ENCODE measurements around the gene ATOX1. TPM values are rescaled to one million over a fixed set of nuclear protein-coding genes. Genes with fewer than 3 reads are reported as not detected.

The ATOX1 gene
- total and polyA plus RNA-seq, 2 of the 8 experiments (the other 6 are each of a cell fraction or from before 2014, with no cell fraction given): 79.9 to 232 TPM

DNA sequence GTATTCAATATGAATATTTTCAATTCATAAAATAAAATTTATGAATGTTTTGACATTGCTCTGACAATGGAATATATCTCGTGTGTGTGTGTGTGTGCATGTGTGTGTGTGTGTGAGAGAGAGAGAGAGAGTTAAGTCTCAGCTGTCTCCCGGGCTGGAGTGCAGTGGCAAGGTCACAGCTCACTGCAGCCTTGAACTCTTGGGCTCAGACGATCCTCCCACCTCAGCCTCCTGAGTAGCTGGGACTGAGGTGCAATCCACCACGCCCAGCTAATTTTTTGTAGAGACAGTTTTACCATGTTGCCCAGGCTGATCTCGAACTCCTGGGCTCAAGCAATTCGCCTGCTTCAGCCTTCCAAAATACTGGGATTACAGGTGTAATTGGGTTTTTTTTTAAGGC is 29.4 kb upstream of the ATOX1 start:
- Histone ChIP-seq H3K56ac (replicated peaks; ENCODE audit: insufficient read length, low read depth, low read length) (no peak overlapping the region), H4K20me1 (replicated peaks in 1 of 2; ENCODE audit: control insufficient read depth in 1 of 2, insufficient read depth in 2 of 2, low read length in 2 of 2) (peaks cover 26 to 28% of the 10 kb centered on the region in 2 experiments), H4K5ac (ENCODE audit: insufficient read length, low read depth, low read length) (no peak overlapping the region), H3K23me2 (ENCODE audit: low read depth, low read length) (no peaks in the 10 kb centered on the region), H3K4me1 (replicated peaks in 1 of 4; ENCODE audit: control insufficient read depth in 3 of 4, insufficient read depth in 4 of 4, low read length in 3 of 4) (peaks cover 0 to 4% (median 2%) of the 10 kb centered on the region in 4 experiments; a peak in 1 of 7 replicates), H4K8ac (ENCODE audit: extremely low read depth, insufficient read depth, low read length) (no peak overlapping the region), H2AK5ac (ENCODE audit: low read depth, low read length) (no peak overlapping the region), H2BK12ac (ENCODE audit: low read depth, low read length) (no peak overlapping the region), H3K27me3 (replicated peaks in 1 of 4; ENCODE audit: control insufficient read depth in 3 of 4, extremely low read depth in 1 of 4, insufficient read depth in 3 of 4, low read length in 3 of 4) (no peaks in the 10 kb centered on the region), H2BK5ac (ENCODE audit: low read depth, low read length) (no peak overlapping the region), H3K79me2 (ENCODE audit: control insufficient read depth in 1 of 2, insufficient read depth in 2 of 2, low read length in 2 of 2) (peaks cover 25 to 100% of the 10 kb centered on the region in 2 experiments), H2BK15ac (ENCODE audit: low read length) (no peak overlapping the region), H3K18ac (ENCODE audit: extremely low read depth, low read length) (no peak overlapping the region), H3K4me3 (ENCODE audit: extremely low read depth in 1 of 4, insufficient read depth in 2 of 4, low read depth in 3 of 4, low read length in 4 of 4) (no peak overlapping the region), H3K36me3 (ENCODE audit: control insufficient read depth in 2 of 4, insufficient read depth in 4 of 4, low read length in 3 of 4) (peaks cover 8 to 66% (median 40%) of the 10 kb centered on the region in 4 experiments; a peak in 7 of 8 replicates), H3K4me2 (ENCODE audit: insufficient read depth in 1 of 2, low read depth in 2 of 2, low read length in 2 of 2) (no peak overlapping the region), H4K91ac (replicated peaks; ENCODE audit: insufficient read length, low read length) (no peak overlapping the region), H3K79me1 (ENCODE audit: low read depth, low read length) (peaks cover 5% of the 10 kb centered on the region), H3K14ac (ENCODE audit: insufficient read length) (no peak overlapping the region), H3K27ac (ENCODE audit: low read depth, low read length) (no peak overlapping the region), H3K4ac (replicated peaks; ENCODE audit: insufficient read length, low read depth, low read length) (no peak overlapping the region), H2BK20ac (ENCODE audit: low read length) (no peak overlapping the region), H3K9ac (replicated peaks in 1 of 4; ENCODE audit: extremely low read depth in 1 of 4, low read depth in 3 of 4, low read length in 3 of 4) (no peak overlapping the region), H2AFZ (ENCODE audit: low read length) (no peak overlapping the region), H3K9me3 (ENCODE audit: insufficient read depth in 2 of 2, low read depth in 1 of 2, low read length in 1 of 2) (no peaks in the 10 kb centered on the region), H3K23ac (ENCODE audit: insufficient read length) (no peak overlapping the region), H2BK120ac (replicated peaks; ENCODE audit: low read depth, low read length) (no peak overlapping the region)
- ChIA-PET CTCF (ENCODE audit: partially characterized antibody) (interaction anchor here (1.8 kb wide), 1 partner anchor 12 kb away, joined by 5 read pairs; no protein-coding TSS in a partner anchor), POLR2A (ENCODE audit: partially characterized antibody) (interaction anchor here (0.6 to 9.5 kb wide), 7 partner anchors 10 to 478 kb away, joined by 3 to 85 read pairs (median 5); partner anchors contain the start of gene G3BP1)
- FAIRE-seq (no peak), DNase-seq (ENCODE audit: low read depth in 1 of 2, low spot score in 2 of 2) (no peak)
- 85% methylated on average over 6 of the region's 6 CpGs; no CpG with 5 or more reads in 1 of the 2 experiments for WGBS, 2 experiments (ENCODE audit: extremely low coverage in 1 of 2, insufficient coverage in 1 of 2, insufficient read length in 1 of 2, insufficient replicate concordance in 2 of 2, low coverage in 1 of 2, low lambda C conversion rate in 2 of 2, missing lambda C conversion rate in 1 of 2)
- TF ChIP-seq SAP30 (IDR thresholded peaks at IDR 0.05; ENCODE audit: insufficient read depth, insufficient replicate concordance, low read length): no peak
- no peak for TF ChIP-seq CBX5 (IDR thresholded peaks at IDR 0.05; ENCODE audit: low read depth, low read length)
- TF ChIP-seq RNF2 (IDR thresholded peaks at IDR 0.05; ENCODE audit: borderline replicate concordance, low read depth, low read length, missing control alignments, poor library complexity, severe bottlenecking): no peak
- TF ChIP-seq SIX5 (IDR thresholded peaks at IDR 0.05; ENCODE audit: low read depth, low read length): no peak
- no peak for TF ChIP-seq TAF7 (optimal IDR thresholded peaks at IDR 0.05; ENCODE audit: borderline replicate concordance, low read depth, low read length)
- no peak for TF ChIP-seq NANOG (IDR thresholded peaks at IDR 0.05; ENCODE audit: insufficient read depth, low read depth, low read length, poor library complexity, severe bottlenecking)
- TF ChIP-seq, protein P1, sequence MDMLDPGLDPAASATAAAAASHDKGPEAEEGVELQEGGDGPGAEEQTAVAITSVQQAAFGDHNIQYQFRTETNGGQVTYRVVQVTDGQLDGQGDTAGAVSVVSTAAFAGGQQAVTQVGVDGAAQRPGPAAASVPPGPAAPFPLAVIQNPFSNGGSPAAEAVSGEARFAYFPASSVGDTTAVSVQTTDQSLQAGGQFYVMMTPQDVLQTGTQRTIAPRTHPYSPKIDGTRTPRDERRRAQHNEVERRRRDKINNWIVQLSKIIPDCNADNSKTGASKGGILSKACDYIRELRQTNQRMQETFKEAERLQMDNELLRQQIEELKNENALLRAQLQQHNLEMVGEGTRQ (IDR thresholded peaks at IDR 0.05; ENCODE audit: low read length): no peak
- TF ChIP-seq GABPA (IDR thresholded peaks at IDR 0.05; ENCODE audit: borderline replicate concordance, insufficient read depth, low read length): no peak
- TF ChIP-seq CREB1 (IDR thresholded peaks at IDR 0.05): no peak
- no peak for TF ChIP-seq SRF (IDR thresholded peaks at IDR 0.05; ENCODE audit: low read depth, low read length)

Measured in H1 (cell line).